HG03066 (cell line): Measurements from ENCODE around the gene WDFY2.

Experiments used
- ATAC-seq: cut with Tn5 transposase; IDR thresholded peaks from one replicate; pipeline ENCODE4 v1.9.1; 2021; ENCODE audit warnings: low read depth; ENCODE audit not compliant: unreplicated experiment

The WDFY2 gene

DNA sequence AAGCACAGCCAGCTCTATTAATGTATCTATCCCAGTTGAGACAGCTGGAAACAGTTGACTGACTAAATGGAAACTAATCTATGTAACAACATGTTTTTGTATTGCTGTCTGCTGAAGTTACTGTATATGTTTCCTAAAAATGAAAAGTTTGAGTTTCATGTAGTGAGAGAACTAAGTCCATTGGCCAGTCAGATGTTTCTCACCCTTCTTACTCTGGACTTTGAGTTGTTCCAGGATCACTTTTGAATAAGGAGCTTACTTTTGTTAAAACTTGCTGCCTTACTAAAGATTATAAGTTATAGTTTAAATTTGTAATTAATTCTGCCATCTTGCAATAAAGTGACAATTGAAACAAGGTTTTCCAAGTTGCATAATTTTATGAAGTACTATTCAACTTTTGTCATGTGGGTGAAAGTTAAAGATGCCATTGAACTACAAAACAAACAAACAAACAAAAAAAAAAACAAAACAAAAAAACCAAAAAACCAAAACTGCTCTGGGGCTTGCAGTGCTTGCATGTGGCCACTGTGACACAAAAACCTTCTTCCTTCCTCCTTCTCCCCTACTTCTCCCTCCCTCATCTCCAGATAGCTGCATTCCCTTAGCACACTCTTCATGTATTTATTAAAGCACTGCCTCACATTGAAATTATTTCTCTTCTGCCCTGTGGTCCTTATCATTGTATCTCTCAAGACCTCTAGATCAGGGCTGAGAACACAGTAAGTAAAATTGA is 15.3 kb downstream of the WDFY2 start:
- no peak for ATAC-seq

DNA sequence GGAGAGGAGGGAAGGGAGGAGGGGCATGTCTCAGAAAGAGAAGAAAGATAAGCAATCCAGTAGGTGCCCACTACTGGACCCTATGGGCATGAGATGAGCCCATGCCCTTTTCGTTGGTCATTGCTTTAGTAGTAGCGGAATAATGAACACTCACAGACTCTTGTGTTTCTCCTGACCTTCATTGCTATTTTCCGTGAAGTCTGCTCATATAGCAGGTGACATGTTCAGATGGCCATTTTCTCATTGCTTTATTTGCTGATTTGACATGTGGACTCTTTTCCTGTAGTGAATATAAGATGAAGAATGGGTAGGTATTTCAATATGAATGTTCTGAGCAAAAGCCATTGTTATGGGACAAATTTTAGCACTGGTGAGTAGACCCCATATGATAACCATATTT is 16.4 kb downstream of the WDFY2 start:
- ATAC-seq, result no peak

DNA sequence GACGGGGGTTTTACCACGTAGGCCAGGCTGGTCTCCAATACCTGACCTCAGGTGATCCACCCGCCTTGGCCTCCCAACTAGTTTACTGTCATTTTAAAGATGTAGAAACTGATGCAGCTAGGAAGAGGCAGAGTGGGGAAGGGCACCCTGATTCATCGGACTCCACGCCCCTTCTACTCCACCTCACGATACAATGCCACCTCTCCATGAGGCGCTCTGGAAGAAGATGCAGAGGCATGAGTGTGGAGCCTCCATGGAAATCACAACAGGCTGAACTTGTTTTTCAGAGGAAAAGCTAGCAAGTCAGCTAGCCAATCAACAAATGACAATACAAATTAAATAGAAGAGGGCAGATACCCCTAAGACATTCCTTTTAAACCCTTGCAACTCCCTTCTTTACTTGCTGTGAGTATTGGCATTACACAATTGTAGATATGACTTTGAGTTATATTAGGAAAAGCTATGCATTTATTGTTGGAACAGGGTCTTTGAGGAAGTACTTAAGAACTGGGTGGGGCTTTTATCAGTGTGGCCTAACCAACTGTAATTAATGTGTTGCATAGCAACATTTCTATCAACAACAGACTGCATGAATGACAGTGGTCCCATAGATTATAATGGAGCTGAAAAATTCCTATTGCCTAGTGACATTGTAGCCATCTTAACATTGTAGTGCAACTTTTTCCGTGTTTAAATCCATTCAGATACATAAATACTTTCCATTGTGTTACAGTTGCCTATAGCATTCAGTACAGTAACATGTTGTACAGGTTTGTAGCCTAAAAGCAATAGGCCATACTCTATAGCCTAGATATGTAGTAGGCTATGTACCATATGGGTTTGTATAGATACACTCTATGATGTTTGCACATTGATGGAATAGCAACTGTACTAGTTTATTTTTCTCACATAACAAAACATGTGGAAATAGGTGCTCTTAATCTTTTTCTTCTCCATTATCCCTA is 17.6 kb downstream of the WDFY2 start:
- ATAC-seq, result no peak

DNA sequence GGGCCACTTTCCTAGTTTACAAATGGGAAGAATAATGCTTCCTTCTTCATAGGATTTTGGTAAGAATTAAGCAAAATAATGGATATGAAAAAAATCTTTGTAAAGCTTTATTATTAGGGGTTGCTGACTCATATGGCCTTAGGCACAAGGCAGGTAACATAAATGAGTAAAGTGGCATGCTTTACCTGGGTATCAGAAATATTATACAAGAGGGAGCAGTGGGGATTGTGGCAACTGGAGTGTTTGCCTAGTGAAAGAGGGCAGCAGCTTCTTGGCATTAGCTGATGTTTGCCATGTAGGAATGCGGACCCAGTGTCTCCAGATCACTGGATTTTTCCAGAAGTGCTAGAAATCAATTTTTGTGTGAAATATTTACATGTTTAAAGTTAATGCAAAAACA is 19.5 kb downstream of the WDFY2 start:
- no peak for ATAC-seq

DNA sequence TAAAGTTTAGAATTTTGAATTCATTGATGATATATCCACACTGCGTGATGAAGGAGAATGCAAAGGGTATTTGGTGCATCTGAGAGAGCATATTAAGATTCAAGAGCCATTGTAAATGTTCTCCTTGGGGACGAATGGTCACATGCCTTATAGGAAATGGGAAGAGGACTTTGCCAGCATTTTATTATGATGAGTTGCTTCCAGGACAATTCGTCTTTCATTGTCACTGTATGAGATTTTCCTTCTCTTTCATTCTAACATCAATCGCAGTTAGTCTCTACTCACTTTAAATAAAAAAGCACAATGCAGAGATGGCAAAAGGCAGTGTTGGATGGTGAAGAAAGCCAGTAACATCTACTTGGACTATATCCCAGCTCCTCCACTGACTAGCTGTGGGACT is 21.4 kb downstream of the WDFY2 start:
- ATAC-seq, result no peak

DNA sequence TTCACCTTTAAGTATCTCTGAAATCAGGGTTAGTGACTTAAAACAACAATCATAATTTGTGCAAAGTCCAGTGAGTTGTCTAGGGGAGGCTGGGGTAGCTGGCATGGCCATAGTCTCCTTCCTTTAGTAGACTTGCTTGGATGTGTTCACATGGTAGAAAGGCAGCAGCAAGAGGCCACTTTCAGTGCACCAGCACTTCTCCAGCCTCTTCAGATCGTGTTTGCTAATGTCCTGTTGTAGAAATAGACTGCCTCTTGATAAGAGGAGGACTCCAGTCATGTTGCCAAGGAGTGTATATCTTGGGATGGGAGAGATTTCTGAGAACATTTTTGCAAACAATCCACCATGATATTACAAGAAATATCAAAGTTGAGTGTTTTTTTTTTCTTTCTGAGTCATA is 22.9 kb downstream of the WDFY2 start:
- ATAC-seq, result no peak

DNA sequence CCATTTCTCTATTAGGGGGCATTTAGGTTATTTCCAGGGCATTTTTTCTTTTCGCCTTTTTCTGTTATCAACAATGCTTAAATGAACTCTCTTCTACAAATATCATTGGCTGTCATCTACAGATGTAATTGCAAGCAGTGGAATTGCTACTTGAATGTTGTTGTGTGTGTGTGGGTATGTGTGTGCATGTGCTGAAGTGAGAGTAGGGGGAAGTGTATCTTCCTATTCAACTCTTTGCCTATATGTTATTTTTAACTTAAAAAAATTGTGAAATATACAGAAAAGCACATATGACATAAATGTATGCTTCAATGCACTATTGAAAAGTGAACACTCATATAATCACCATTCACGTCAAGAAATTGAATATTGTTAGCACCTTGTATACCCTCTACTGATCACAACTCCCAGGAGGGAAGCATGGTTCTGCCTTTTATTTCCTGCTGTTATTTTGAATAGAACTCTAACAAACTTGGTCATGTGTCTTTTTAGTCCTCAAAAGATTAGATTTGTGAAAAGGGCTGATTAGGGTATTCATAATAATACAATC is 24.7 kb downstream of the WDFY2 start:
- ATAC-seq, result no peak

DNA sequence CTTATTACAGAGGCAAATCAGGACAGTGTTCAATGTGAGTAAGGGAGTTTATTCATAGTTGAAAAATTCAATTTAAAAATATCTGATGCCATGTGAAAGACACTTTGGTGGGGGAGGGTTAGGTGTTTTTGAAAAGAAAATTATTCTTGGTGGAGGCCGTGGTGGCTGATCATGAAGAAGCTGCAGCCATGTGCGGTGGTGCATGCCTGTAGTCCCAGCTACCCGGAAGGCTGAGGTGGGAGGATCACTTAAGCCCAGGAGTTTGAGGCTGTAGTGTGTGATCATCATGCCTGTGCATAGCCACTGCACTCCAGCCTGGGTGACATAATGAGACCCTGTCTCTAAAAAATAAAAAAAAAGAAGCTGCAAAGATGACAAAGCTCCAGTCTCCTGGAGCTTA is 28.6 kb downstream of the WDFY2 start:
- ATAC-seq, result no peak

DNA sequence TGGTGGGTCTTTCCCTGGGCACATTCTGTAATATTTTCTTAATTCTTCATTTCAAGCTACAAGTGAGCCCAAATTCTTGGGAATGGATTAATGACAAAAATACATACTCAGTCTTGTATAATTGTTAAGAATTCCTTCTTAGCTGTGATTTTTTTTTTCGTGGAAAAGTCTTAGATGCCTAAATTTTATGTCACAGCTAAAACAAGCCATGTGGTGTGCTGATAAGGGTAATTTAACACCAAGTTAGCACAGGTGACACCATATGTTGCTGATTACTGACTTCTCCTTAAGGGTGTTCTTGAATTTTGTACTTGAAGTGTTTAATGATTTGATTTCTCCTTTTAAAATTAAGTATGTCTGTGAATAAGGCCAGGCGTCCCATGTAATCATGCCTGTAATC is 29.3 kb downstream of the WDFY2 start:
- no peak for ATAC-seq

DNA sequence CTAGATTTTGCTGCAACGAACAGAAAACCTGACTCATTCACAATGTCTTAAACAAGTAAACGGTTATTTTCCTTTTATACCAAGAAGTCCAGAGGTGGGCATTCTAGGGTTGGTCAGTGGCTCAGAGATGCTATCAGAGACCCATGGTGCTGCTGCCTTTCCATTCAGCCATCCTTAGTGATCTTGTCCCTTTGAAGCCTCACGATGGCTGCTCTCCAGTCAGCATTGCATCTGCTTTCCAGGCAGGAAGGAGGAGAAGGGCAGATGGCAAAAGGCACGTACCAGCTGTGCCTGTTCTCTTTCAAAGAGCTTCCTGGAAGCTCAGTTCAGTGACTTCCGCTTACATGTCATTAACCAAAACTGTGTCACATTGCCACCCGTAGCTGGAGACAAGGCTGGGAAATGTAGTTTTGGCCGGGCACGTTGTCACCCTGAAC is 30.1 kb downstream of the WDFY2 start:
- peak; percentile 85 for ATAC-seq

DNA sequence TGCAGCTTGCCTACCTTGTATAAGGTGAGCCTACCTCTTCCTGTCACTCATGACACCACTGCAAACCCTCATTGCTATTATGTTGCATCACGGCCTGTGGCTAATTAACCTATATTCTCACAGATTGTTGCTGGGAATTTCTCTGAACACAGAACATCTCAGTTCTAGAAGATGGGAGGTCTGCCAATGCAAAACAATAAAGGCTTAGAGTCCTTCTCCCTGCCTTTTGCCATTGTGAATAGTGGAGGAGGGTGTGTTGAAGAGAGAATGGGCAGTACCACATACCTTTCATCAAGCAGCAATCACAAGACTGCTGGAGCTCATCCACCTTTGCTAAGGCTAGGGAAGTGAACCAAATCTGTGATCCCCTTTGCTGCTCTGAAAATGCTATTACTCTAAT is 34.4 kb downstream of the WDFY2 start:
- no peak for ATAC-seq

DNA sequence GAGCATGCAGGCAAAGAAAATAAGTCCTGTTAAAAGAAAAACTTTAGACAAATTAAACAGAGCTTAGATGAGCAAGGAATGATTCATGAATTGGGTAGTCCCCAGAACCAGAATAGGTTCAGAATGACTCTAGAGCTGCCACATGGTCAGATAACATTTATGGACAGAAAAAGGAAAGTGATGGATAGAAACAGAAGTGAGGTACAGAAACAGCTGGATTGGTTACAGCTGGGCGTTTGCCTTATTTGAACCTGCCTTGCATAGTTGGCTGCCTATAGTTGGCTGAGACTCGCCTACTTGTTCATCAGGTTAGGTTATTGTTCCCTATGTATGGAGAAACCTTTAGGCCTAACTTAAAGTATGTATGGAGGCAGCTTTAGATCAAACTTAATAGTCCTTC is 35.4 kb downstream of the WDFY2 start:
- no peak for ATAC-seq

DNA sequence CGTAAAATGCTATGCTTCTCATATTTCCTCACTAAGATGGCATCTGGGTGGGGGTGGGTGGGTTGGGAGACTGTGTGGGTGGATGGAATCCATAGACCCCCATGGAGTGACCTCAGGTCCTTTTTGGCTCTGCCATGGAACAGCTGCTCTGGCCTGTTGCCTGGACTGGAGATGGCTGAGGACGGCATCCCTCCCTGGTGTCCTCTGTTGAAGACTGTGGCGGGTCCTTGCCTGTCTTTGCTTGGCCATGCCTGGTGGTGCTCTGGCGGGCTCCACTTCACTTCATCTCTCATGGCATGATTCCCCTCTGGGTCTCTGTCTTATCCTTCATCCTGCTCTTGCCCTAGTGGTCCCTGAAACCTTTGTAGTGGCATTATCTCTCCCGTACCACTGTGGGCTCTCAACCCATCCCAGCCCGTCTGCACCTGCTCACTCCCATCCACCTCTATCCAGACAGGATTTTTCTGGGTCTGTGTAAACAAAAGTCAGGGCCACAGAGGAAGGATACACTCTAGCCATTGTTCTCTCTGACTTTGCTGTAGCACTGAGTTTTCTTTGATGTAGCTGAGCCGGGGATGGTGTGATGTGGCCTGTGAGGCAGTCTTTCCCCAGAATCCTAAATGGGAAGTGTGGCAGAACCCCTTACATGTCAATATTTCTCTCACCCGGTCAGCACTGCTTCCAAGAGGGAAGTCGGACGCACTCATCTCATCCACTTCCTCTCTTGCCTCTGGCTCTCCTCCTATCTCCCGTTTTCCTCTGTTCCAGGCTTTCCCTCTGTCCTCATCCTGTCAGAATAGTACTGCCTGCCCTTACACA is 36.1 kb downstream of the WDFY2 start:
- no peak for ATAC-seq

DNA sequence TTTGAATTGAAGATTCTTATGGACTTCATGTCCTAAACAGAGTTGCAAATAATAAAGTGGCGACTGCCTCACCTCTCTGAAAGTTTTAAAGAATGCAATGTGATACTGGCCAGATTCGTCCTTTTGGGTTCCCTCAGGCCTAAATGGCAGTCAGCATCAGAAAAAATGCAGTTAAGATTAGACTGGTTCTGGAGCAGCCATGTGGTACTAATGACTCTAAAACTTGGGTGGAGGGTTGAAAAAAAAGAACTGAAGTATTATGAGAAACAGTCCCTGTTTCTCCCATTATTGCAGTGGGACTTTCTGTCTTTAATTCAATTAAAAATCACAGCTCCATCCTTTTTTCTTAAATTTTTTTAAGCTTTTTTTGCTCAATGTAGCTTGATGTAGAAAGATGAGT is 37.3 kb downstream of the WDFY2 start:
- no peak for ATAC-seq

DNA sequence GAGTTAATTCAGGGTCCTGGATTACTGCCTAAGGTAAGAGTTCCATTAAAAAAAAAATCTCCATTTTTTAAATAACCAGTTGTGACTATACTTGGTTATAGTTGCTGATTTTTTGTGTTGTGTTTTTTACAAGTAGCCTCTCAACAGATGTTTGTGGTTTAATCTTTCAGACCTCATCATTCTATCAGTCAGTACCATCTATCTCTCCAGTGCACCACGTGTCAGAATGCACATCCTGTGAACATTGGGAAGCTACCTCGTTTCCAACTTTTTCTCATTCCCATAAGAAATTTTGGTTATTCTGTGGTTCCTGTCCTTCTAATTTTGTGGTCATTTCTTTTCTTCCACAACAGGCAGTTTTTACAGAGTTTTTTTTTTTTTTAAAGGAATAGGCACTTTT is 39.2 kb downstream of the WDFY2 start:
- no peak for ATAC-seq

DNA sequence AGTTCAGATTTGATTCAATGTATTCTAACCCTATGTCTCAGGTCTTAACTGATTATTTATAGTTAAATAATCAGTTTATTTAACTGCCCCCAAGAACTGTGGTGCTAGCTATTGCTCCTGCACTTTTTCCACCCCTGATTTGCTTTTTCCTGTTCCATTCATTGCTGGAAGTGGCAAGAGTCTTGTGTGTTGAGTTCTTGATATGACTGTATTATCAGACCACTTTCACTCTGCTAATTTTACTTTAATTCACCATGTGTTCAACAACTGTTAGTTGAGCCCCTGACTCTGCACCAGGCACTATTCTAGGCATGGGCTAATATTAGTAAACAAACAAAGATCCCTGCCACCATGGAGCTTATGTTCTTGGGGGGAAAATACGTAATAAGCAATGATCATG is 39.9 kb downstream of the WDFY2 start:
- no peak for ATAC-seq

DNA sequence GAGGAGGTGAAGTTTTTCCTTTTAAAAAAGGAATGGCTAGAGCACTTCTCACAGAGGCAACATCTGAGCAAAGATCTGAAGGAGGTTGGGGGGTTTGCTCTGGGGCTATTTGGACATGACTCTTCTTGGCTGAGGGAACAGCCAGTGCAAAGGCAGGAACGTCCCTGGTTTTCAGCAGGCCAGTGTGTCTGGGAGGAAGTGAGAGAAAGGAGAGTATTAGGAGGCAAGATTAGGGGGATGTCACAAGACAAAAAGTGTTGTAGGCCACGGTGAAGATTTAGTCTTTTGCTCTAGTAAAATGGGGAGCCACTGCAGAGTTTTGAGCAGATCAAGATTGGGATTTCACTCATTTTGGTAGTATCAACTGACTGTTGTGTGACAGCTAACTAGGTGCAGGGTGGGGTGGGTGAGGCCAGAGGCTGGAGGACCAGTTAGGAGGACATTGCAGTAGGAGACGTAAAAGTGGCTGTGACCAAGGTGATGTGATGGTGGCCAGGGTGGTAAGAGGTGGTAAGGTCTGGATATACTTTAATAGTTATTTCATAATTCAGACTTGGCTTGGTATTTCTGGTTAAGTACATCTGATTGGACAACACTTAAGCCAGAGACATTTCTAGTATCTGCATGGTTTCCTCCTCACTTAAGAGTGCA is 40.6 kb downstream of the WDFY2 start:
- ATAC-seq, result no peak

DNA sequence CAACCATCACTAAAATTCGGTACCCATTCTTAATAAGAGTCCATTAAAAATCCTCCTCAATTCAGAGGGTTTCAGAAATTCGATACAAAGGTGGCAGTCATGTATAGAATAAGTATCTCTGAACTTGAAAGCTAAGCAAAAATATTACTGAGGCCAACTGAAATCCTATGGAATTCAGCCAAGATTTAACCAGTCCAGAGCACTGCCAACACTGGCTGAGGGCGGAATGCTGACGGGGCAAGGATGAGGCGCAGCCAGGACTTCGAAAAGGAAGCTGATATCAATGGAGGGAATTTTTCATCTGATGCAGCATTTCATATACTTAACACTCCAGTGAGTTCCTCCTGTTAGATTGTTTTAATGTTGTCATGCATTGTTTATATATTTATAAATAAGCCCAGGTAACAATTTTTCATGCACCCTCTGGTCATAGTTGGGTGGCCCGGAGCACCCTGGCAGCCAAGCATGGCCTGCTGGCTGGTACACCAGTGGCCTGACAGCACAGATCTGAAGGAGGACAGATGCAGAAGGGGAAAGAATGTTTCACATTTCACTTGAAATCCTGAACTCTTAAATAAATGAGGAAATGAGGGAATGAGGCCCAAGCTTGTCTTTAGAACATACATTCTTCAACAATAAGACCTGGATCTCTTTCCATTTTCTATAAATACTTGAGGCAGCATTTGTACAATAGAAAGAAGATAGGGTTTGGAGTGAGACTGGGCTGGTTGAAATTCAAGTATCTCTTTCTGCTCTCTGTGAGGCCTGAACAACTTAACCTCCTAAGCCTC is 41.5 kb downstream of the WDFY2 start:
- ATAC-seq, result no peak

DNA sequence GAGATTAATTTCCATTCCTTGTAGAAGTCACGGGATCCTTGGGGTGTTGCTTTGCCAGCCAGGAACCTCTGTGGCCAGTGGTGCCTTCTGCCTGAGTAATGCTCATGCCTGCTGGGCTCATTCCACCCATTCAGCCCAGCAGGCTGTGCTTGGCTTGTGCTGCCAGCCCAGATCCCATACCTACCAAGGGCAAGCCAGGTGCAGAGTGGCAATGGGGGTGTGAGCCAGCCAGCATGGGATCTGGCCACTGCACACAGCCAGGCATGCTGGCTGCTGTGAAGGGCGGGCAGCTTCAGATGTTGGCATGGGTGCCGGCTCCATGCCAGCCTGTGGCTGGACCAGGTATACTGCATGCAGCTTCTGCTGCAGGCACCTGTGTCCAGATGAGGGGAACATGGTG is 42.5 kb downstream of the WDFY2 start:
- no peak for ATAC-seq
